ENCODE results near the gene ZNF605.

DNA sequence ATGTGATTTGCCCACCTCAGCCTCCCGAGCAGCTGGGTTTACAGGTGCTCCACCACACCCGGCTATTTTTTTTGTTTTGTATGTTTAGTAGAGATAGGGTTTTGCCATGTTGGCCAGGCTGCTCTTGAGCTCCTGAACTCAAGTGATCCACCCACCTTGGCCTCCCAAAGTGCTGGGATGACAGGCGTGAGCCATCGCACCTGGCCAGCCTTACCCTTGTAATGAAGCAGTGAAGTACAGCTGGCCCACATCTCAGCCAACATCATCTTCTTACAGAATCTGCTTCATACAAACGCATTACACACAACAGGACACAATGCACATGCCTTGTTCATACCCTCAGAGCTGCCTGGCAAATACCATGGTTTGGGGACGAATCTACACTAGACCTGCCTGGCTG lies 37.4 kb downstream of the ZNF605 start:
- TF ChIP-seq SIN3A (IDR thresholded peaks at IDR 0.05; ENCODE audit: borderline replicate concordance, insufficient read depth, low read length) (no peak), TAF1 (IDR thresholded peaks at IDR 0.05; ENCODE audit: borderline replicate concordance, insufficient read depth, low read length) (no peak)

Measured in PFSK-1 (cell line).